Measurements from ENCODE around the gene CORIN. TPM values are rescaled to one million over a fixed set of nuclear protein-coding genes. Genes with fewer than 3 reads are reported as not detected.

CORIN gene
- total and polyA plus RNA-seq, 2 of the 4 experiments (the other 2 are of a cell fraction) = 20.3 to 24.7 TPM

- no peaks in the 10 kb centered on the region for H3K27me3 ChIP-seq (ENCODE audit: control insufficient read depth, insufficient read depth, low read length)
- no peak overlapping the region for H2BK15ac ChIP-seq (ENCODE audit: low read depth, low read length)
- no peak overlapping the region for H3K4me3 ChIP-seq (ENCODE audit: insufficient read depth, low read depth, low read length)
- 67% methylated on average over 1 of the region's 3 CpGs; no CpG with 5 or more reads in 1 of the 2 experiments for WGBS, 2 experiments (ENCODE audit: extremely low coverage in 2 of 2, insufficient read length in 1 of 2)
- H2AK9ac ChIP-seq (replicated peaks; ENCODE audit: low read depth, low read length, poor library complexity) = no peak overlapping the region
- ChIA-PET CTCF (no interaction called here), POLR2A (ENCODE audit: unreplicated experiment) (no interaction called here)
- dilution Hi-C loops (cut with HindIII; ENCODE audit: low sequenced_read_pairs, unreplicated experiment) = no loop called here
- no peak overlapping the region for H3K4ac ChIP-seq (ENCODE audit: low read depth, low read length)
- no peak overlapping the region for H4K91ac ChIP-seq (ENCODE audit: insufficient read depth, low read depth, low read length)
- peak; percentile 65 for DNase-seq
- H4K20me1 ChIP-seq (ENCODE audit: insufficient read depth, low read length) = no peaks in the 10 kb centered on the region
- no peak overlapping the region for H3K4me2 ChIP-seq (ENCODE audit: low read depth, low read length)
- H4K8ac ChIP-seq (ENCODE audit: low read depth in 2 of 2, low read length in 2 of 2) = no peak overlapping the region
- peak overlapping the region; percentile 11; the same call in 1 of the 2 replicates for H3K23ac ChIP-seq (ENCODE audit: low read depth, low read length)
- no peak overlapping the region for H3K14ac ChIP-seq (replicated peaks; ENCODE audit: low read depth, low read length)
- H4K5ac ChIP-seq (ENCODE audit: low read depth, low read length) = no peak overlapping the region
- H2BK5ac ChIP-seq (ENCODE audit: low read depth, low read length, poor library complexity, severe bottlenecking) = no peak overlapping the region
- no peaks in the 10 kb centered on the region for H3K9me3 ChIP-seq (ENCODE audit: control insufficient read depth, insufficient read depth, low read length)
- H3K9ac ChIP-seq (ENCODE audit: low read depth, low read length) = no peak overlapping the region
- BruUV-seq (replicated peaks) = no TSS peak
- no peaks in the 10 kb centered on the region for H3K79me1 ChIP-seq (ENCODE audit: low read depth in 1 of 2, low read length in 2 of 2)
- in situ Hi-C loops (cut with MboI; ENCODE audit: low sequenced_read_pairs) = no loop called here
- no peak overlapping the region for H2BK120ac ChIP-seq (ENCODE audit: low read depth, low read length)
- H3K27ac ChIP-seq (ENCODE audit: insufficient read depth, low read length) = no peak overlapping the region
- H2BK20ac ChIP-seq (ENCODE audit: low read depth, low read length) = no peak overlapping the region
- ATAC-seq (ENCODE audit: low read depth) = no peak
- H3K9me1 ChIP-seq (ENCODE audit: insufficient read depth, low read length) = no peaks in the 10 kb centered on the region
- no peaks in the 10 kb centered on the region for H3K36me3 ChIP-seq (ENCODE audit: control insufficient read depth, insufficient read depth, low read length)
- TF ChIP-seq RCOR1 (IDR thresholded peaks at IDR 0.05; ENCODE audit: insufficient replicate concordance, low read length) (no peak), USF2 (IDR thresholded peaks at IDR 0.05; ENCODE audit: low read depth, low read length) (peak; percentile 51; the same call in 1 of the 2 replicates)
- peak overlapping the region; percentile 46 for H2AFZ ChIP-seq (replicated peaks; ENCODE audit: low read length, poor library complexity)
- H3K56ac ChIP-seq (ENCODE audit: extremely low read depth, insufficient read depth, low read length) = no peak overlapping the region
- no peak overlapping the region for H3K18ac ChIP-seq (ENCODE audit: low read depth, low read length)
- no peak overlapping the region for H2AK5ac ChIP-seq (ENCODE audit: low read depth, low read length)
- intact Hi-C loops (cut with micrococcal nuclease) = no loop called here
- H3K4me1 ChIP-seq (ENCODE audit: control insufficient read depth, insufficient read depth, low read length) = peaks cover 2% of the 10 kb centered on the region; the same call in 1 of the 2 replicates
Measured at GRCh38 chr4:47639531-47639930, 198.3 kb downstream of the CORIN start.
